Keratinocyte (primary cell): ENCODE results near the gene DIP2C. TPM values are rescaled to one million over a fixed set of nuclear protein-coding genes. Genes with fewer than 3 reads are reported as not detected.

Experiments
- DNase-seq: peaks from one replicate; pipeline ENCODE4 v3.0.0-alpha.2; 2011; ENCODE audit warnings: low read depth, missing footprints, low spot score
- FAIRE-seq: peaks from 2 replicates; lab custom pipeline; 2011; peaks lifted over from hg19 to GRCh38; lab: Jason Lieb, UNC
- H2AFZ ChIP-seq: 2 replicates; pipeline ENCODE4 v1.6.0; 2012; ENCODE audit warnings: low read length, control low read depth, inconsistent platforms; ENCODE audit not compliant: control insufficient read depth
- H3K27ac ChIP-seq: 2 replicates; pipeline ENCODE4 v1.5.1; 2011; ENCODE audit warnings: low read length; ENCODE audit not compliant: control insufficient read depth, insufficient read depth
- H3K27me3 ChIP-seq: 3 replicates; pipeline ENCODE4 v1.6.0; 2011; ENCODE audit warnings: low read length; ENCODE audit not compliant: control insufficient read depth, insufficient read depth; ENCODE audit errors: extremely low read depth
- H3K36me3 ChIP-seq, 2 experiments: 2 replicates in 1 of 2; 3 replicates in 1 of 2; pipeline ENCODE4 v1.5.1; 2011; ENCODE audit warnings: low read length in 2 of 2, mild to moderate bottlenecking in 1 of 2; ENCODE audit not compliant: control insufficient read depth in 2 of 2, insufficient read depth in 2 of 2; ENCODE audit errors: extremely low read depth in 1 of 2
- H3K4me1 ChIP-seq: 3 replicates; pipeline ENCODE4 v1.5.1; 2011; ENCODE audit warnings: low read length; ENCODE audit not compliant: control insufficient read depth, insufficient read depth; ENCODE audit errors: extremely low read depth
- H3K4me2 ChIP-seq: 3 replicates; pipeline ENCODE4 v1.6.0; 2011; ENCODE audit warnings: low read depth, low read length; ENCODE audit not compliant: control insufficient read depth, insufficient read depth; ENCODE audit errors: extremely low read depth
- H3K4me3 ChIP-seq, 3 experiments: fragments of 200-600 bp in 1 of 3; sonication (generic) in 1 of 3; 2 replicates in 2 of 3; 3 replicates in 1 of 3; pipeline ENCODE4 v1.5.1; 2011 to 2016; ENCODE audit warnings: low read length in 3 of 3, mild to moderate bottlenecking in 3 of 3, control low read depth in 2 of 3, inconsistent platforms in 1 of 3, low read depth in 1 of 3, mixed read lengths in 1 of 3, mixed run types in 1 of 3, moderate library complexity in 1 of 3; ENCODE audit not compliant: control insufficient read depth in 2 of 3, insufficient read depth in 2 of 3; ENCODE audit errors: extremely low read depth in 1 of 3
- H3K79me2 ChIP-seq: 2 replicates; pipeline ENCODE4 v1.6.0; 2012; ENCODE audit warnings: low read length; ENCODE audit not compliant: control insufficient read depth, insufficient read depth
- H3K9ac ChIP-seq: 3 replicates; pipeline ENCODE4 v1.6.0; 2011; ENCODE audit warnings: low read length; ENCODE audit not compliant: control insufficient read depth, insufficient read depth; ENCODE audit errors: extremely low read depth
- H3K9me1 ChIP-seq: 3 replicates; pipeline ENCODE4 v1.6.0; 2011; ENCODE audit warnings: low read length; ENCODE audit not compliant: control insufficient read depth, insufficient read depth; ENCODE audit errors: extremely low read depth
- H3K9me3 ChIP-seq: 2 replicates; pipeline ENCODE4 v1.5.1; 2012; ENCODE audit warnings: low read depth, low read length; ENCODE audit not compliant: control insufficient read depth
- H4K20me1 ChIP-seq: 3 replicates; pipeline ENCODE4 v1.6.0; 2011; ENCODE audit warnings: low read length; ENCODE audit not compliant: control insufficient read depth, insufficient read depth; ENCODE audit errors: extremely low read depth
- CTCF ChIP-seq, 3 experiments: IDR thresholded peaks in 1 of 3; conservative IDR thresholded peaks in 1 of 3; optimal IDR thresholded peaks in 1 of 3; 2 replicates in 2 of 3; 3 replicates in 1 of 3; pipeline versions ENCODE3 to v1.5.1; 2011; ENCODE audit warnings: low read length in 3 of 3, mild to moderate bottlenecking in 3 of 3, moderate library complexity in 2 of 3, control low read depth in 1 of 3, inconsistent platforms in 1 of 3; ENCODE audit not compliant: insufficient read depth in 2 of 3; ENCODE audit errors: extremely low read depth in 1 of 3
- EZH2 ChIP-seq: IDR thresholded peaks from one replicate; pipeline ENCODE4 v1.6.1; 2012; ENCODE audit warnings: inconsistent platforms, mild to moderate bottlenecking, low read length, moderate library complexity
- dilution Hi-C: fragments of 300-500 bp; cut with MboI; formaldehyde crosslinking; loops from one replicate; pipeline ENCODE4 v1.7.0; 2020; ENCODE audit warnings: low sequenced_read_pairs; ENCODE audit not compliant: extremely low pct_ligation_motif_present
- polyA plus RNA-seq, 5 experiments: library from polyadenylated mRNA; depleted of rRNA in 3 of 5; stranded (reverse) in 3 of 5; stranded (forward) in 1 of 5; unstranded in 1 of 5; fragments of >200 nt; gene quantifications; 1 replicate in 1 of 5; 2 replicates in 3 of 5; 3 replicates in 1 of 5; pipeline versions ENCODE4 v1.2.1 to v1.2.3, GENCODE V29; 2011 to 2012; ENCODE audit warnings: missing spikeins in 2 of 5, low read depth in 1 of 5, low replicate concordance in 1 of 5

DIP2C gene
- polyA plus RNA-seq, 1 donor (not counting 4 experiments of a cell fraction or from before 2014, with no cell fraction given): 1.3 TPM

DNA sequence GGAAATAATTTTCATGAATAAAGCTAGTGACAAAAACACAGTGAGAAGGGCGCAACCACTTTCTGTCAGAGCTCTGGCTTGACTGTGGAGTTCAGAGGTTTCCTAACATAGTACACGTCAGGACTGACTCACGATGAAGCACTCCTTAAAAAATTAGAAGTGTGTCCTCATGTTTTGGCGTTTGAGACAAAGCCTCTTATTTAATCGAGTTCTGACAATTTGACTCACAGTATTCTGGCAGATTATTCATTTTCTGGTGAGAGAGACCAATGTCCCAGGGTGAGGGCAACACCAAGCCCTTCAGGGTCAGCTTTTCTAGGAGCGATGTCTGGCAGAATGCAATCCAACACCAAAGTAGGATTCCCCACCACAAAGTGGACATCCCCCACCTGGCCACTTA lies 108.7 kb downstream of the DIP2C start:
- TF ChIP-seq EZH2 (no peak), CTCF (optimal IDR thresholded peaks at IDR 0.05 in 1 of 3, IDR thresholded peaks at IDR 0.05 in 1 of 3, conservative IDR thresholded peaks at IDR 0.05 in 1 of 3; ENCODE audit: extremely low read depth in 1 of 3, insufficient read depth in 2 of 3, low read length in 3 of 3) (no peak)
- Histone ChIP-seq H4K20me1 (no peaks in the 10 kb centered on the region), H3K4me3 (no peak overlapping the region), H3K27me3 (no peaks in the 10 kb centered on the region), H3K9me1 (no peaks in the 10 kb centered on the region), H3K79me2 (no peaks in the 10 kb centered on the region), H2AFZ (no peak overlapping the region), H3K4me2 (no peak overlapping the region), H3K27ac (no peak overlapping the region), H3K9ac (no peak overlapping the region), H3K36me3 (no peaks in the 10 kb centered on the region), H3K9me3 (no peaks in the 10 kb centered on the region), H3K4me1 (no peaks in the 10 kb centered on the region)
- peak; percentile 1 for DNase-seq
- dilution Hi-C loops: no loop called here
- no peak for FAIRE-seq

DNA sequence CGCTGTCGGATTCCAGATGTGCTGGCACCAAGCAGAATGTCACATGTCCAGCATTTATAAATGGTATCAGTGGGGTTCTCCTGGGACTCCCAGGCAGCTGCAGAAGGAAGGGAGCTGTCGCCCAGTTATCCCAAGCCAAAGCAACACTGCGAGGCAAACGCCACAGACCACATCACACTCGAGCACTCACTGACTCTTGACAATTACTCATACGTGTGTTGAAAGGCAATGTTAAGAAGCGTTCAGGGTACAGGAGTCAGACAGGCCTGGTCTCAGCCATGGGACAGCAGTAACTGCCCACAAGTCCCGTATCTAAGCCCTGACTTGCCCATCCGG lies 113.4 kb downstream of the DIP2C start:
- Histone ChIP-seq H3K4me1 (no peaks in the 10 kb centered on the region), H3K79me2 (no peaks in the 10 kb centered on the region), H3K9me1 (no peaks in the 10 kb centered on the region), H3K9ac (no peak overlapping the region), H3K27me3 (no peaks in the 10 kb centered on the region), H3K4me3 (no peak overlapping the region), H3K4me2 (no peak overlapping the region), H3K27ac (no peak overlapping the region), H3K36me3 (no peaks in the 10 kb centered on the region), H2AFZ (no peak overlapping the region), H3K9me3 (no peaks in the 10 kb centered on the region), H4K20me1 (no peaks in the 10 kb centered on the region)
- no peak for TF ChIP-seq CTCF (optimal IDR thresholded peaks at IDR 0.05 in 1 of 3, IDR thresholded peaks at IDR 0.05 in 1 of 3, conservative IDR thresholded peaks at IDR 0.05 in 1 of 3; ENCODE audit: extremely low read depth in 1 of 3, insufficient read depth in 2 of 3, low read length in 3 of 3)
- TF ChIP-seq EZH2: no peak
- dilution Hi-C loops: no loop called here
- FAIRE-seq: no peak
- DNase-seq: no peak
